Trophoblast cell (in vitro differentiated cells and primary cell): ENCODE measurements around the gene KLF6.

Experiments used
- DNase-seq, 2 donors: peaks; one replicate each; pipeline ENCODE4 v3.0.0-alpha.2; 2016
- H2AFZ ChIP-seq: 2 replicates; pipeline ENCODE4 v1.6.1; 2013; ENCODE audit warnings: low read length, moderate library complexity, mild to moderate bottlenecking; ENCODE audit not compliant: insufficient read depth, poor library complexity
- H2AK5ac ChIP-seq: 2 replicates; pipeline ENCODE4 v1.6.1; 2013; ENCODE audit warnings: mild to moderate bottlenecking, low read length
- H2BK120ac ChIP-seq: 2 replicates; pipeline ENCODE4 v1.6.1; 2013; ENCODE audit warnings: low read length, mild to moderate bottlenecking, moderate library complexity; ENCODE audit not compliant: insufficient read depth, poor library complexity
- H2BK12ac ChIP-seq: 2 replicates; pipeline ENCODE4 v1.6.1; 2013; ENCODE audit warnings: mild to moderate bottlenecking, low read length, moderate library complexity
- H2BK5ac ChIP-seq: 2 replicates; pipeline ENCODE4 v1.6.1; 2013; ENCODE audit warnings: low read length, low read depth, moderate library complexity, mild to moderate bottlenecking; ENCODE audit not compliant: poor library complexity
- H3K14ac ChIP-seq: 2 replicates; pipeline ENCODE4 v1.6.1; 2013; ENCODE audit warnings: mild to moderate bottlenecking, low read length
- H3K18ac ChIP-seq: 2 replicates; pipeline ENCODE4 v1.6.1; 2013; ENCODE audit warnings: mild to moderate bottlenecking, low read length
- H3K23ac ChIP-seq: 2 replicates; pipeline ENCODE4 v1.6.1; 2013; ENCODE audit warnings: low read length
- H3K27ac ChIP-seq: 2 replicates; pipeline ENCODE4 v1.5.1; 2013; ENCODE audit warnings: low read depth, mild to moderate bottlenecking, inconsistent platforms, low read length, moderate library complexity
- H3K27me3 ChIP-seq: 2 replicates; pipeline ENCODE4 v1.6.1; 2013; ENCODE audit warnings: inconsistent platforms, mild to moderate bottlenecking, low read length, moderate library complexity; ENCODE audit not compliant: insufficient read depth
- H3K36me3 ChIP-seq, 2 experiments: 1 replicate in 1 of 2; 2 replicates in 1 of 2; pipeline ENCODE4 v1.6.1; 2013; ENCODE audit warnings: low read length in 2 of 2, mild to moderate bottlenecking in 2 of 2, moderate library complexity in 1 of 2; ENCODE audit not compliant: insufficient read depth in 2 of 2, control insufficient read depth in 1 of 2
- H3K4ac ChIP-seq: 2 replicates; pipeline ENCODE4 v1.6.1; 2013; ENCODE audit warnings: low read depth, mild to moderate bottlenecking, low read length, moderate library complexity
- H3K4me1 ChIP-seq, 2 experiments: 1 replicate in 1 of 2; 2 replicates in 1 of 2; pipeline ENCODE4 v1.6.1; 2013; ENCODE audit warnings: low read length in 2 of 2, mild to moderate bottlenecking in 2 of 2, moderate library complexity in 1 of 2; ENCODE audit not compliant: insufficient read depth in 2 of 2, control insufficient read depth in 1 of 2
- H3K4me2 ChIP-seq: 2 replicates; pipeline ENCODE4 v1.6.1; 2013; ENCODE audit warnings: inconsistent platforms, mild to moderate bottlenecking, low read length, moderate library complexity
- H3K4me3 ChIP-seq: 2 replicates; pipeline ENCODE4 v1.5.1; 2013; ENCODE audit warnings: mild to moderate bottlenecking, low read depth, low read length, inconsistent platforms
- H3K79me1 ChIP-seq: one replicate; pipeline ENCODE4 v1.6.1; 2013; ENCODE audit warnings: low read length
- H3K79me2 ChIP-seq: 2 replicates; pipeline ENCODE4 v1.6.1; 2013; ENCODE audit warnings: low read length, mild to moderate bottlenecking; ENCODE audit not compliant: control insufficient read depth, insufficient read depth, poor library complexity
- H3K9ac ChIP-seq: 2 replicates; pipeline ENCODE4 v1.6.1; 2013; ENCODE audit warnings: mild to moderate bottlenecking, low read length
- H3K9me3 ChIP-seq: 2 replicates; pipeline ENCODE4 v1.6.1; 2013; ENCODE audit warnings: low read depth, mild to moderate bottlenecking, control low read depth, inconsistent platforms, low read length; ENCODE audit not compliant: insufficient read depth
- H4K12ac ChIP-seq: 2 replicates; pipeline ENCODE4 v1.6.1; 2013; ENCODE audit warnings: low read depth, mild to moderate bottlenecking, low read length, moderate library complexity
- H4K8ac ChIP-seq: 2 replicates; pipeline ENCODE4 v1.6.1; 2013; ENCODE audit warnings: low read depth, mild to moderate bottlenecking, low read length, moderate library complexity
- H4K91ac ChIP-seq: one replicate; pipeline ENCODE4 v1.6.1; 2013; ENCODE audit warnings: low read depth, mild to moderate bottlenecking, low read length, moderate library complexity
- WGBS: extraction: QIAGEN DNeasy Blood & Tissue Kit; methylation state at CpG from one replicate; pipeline ENCODE4 v1.1.7; 2013; ENCODE audit warnings: missing lambda C conversion rate; ENCODE audit not compliant: insufficient read length, insufficient coverage; ENCODE audit errors: extremely low coverage; 5-methylcytosine and 5-hydroxymethylcytosine counted together

The KLF6 gene

DNA sequence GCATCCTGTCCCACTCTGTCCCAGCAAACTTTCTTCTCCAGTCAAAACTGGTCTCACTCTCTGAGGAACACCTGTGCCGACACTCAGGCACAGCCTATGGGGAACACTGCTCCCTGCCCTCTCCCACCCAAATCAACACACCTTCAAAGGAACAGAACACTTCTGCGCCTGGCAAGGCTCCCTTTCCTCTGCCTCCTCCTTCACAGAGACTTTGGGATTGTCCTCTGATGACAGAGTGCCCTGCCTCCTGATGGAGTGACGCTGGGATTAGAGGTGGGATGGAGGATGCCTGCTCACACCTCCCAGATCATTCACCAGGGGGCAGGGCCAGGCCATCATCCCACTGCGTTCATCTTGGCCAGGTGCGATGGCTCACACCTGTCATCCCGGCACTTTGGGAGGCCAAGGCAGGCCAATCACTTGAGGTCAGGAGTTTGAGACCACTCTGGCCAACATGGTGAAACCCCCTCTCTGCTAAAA, 26.5 kb downstream of the KLF6 start:
- Histone ChIP-seq H3K27ac (no peak overlapping the region), H3K27me3 (no peaks in the 10 kb centered on the region), H3K9ac (no peak overlapping the region), H3K4ac (no peak overlapping the region), H3K18ac (no peak overlapping the region), H2AK5ac (peak overlapping the region; percentile 17), H4K8ac (no peak overlapping the region), H3K36me3 (no peaks in the 10 kb centered on the region), H3K4me3 (no peak overlapping the region), H3K14ac (peak overlapping the region; percentile 36), H3K4me2 (no peak overlapping the region), H3K23ac (no peak overlapping the region), H3K79me2 (no peaks in the 10 kb centered on the region), H3K4me1 (peaks cover 30 to 37% of the 10 kb centered on the region in 2 experiments), H2AFZ (no peak overlapping the region), H3K79me1 (peaks cover 35% of the 10 kb centered on the region), H4K91ac (peak overlapping the region; percentile 48), H2BK5ac (peak overlapping the region; percentile 35), H4K12ac (no peak overlapping the region), H2BK120ac (peak overlapping the region; percentile 54), H3K9me3 (no peaks in the 10 kb centered on the region), H2BK12ac (peak overlapping the region; percentile 67)
- no CpG with 5 or more reads among the region's 6 CpGs for WGBS
- no peak for DNase-seq

DNA sequence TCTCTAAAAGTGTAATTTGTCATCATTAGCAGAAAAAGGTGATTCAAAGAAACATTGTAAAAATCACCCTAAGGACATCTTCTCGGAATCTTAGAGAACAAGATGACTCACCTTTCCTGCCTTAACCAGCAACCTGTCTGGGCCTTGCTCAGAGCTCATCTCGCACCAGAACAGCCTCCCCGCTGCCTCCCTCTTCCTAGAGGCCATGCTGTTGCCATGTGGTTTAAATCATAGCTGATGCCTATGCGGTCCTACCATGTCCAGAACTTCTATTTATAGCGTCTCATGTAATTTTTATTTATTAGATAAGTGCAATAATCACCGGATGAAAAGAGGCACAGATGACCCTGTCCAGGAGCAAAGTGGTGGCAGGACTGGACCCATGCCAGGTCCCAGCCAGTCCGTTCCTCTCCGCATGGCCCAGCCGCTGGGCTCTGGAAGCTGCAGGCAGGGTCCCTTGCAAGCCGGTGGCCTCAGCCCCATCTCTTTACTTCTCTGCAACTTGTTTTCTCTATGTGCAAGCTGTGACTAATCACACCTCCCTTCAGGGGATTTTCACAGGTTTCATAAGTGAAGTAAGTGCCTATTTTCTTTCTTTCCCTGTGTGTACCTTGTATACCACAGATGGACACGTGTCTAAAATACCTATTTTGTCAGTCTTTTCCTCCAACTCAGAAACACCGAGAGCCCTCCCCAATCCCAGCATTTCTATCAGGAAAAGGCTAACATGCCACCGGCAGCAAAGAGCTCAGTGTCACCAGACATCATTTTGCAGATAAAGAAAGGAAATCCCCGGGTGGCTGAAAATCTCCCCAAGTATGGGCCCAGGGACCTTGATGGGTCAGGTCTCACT, 27.1 kb downstream of the KLF6 start:
- peak overlapping the region; percentile 85 for H2BK12ac ChIP-seq
- H2BK120ac ChIP-seq = peak overlapping the region; percentile 62
- H2BK5ac ChIP-seq = peak overlapping the region; percentile 35

DNA sequence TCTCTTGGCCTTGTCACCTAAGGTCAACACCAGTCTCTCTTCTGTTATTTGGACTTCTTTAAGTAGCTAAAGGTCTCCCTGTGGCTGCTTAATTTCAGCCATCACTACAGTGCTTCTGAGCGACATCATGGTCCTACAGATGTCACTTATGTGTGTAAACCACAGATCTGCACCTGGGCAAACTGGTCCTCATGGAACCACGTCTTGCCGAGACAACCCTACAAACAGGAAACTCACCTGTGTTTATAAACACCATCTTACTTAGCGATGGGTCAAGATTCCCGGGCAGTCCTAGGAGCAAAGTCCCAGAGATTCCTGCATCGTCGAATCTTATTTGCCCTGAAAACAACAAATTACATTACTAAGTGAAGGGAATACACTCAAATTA, 27.8 kb downstream of the KLF6 start:
- H3K79me2 ChIP-seq = no peaks in the 10 kb centered on the region
- H3K27me3 ChIP-seq = no peaks in the 10 kb centered on the region
- no peak overlapping the region for H4K91ac ChIP-seq
- no peak overlapping the region for H3K14ac ChIP-seq
- H3K9me3 ChIP-seq = no peaks in the 10 kb centered on the region
- no peaks in the 10 kb centered on the region for H3K36me3 ChIP-seq
- H4K8ac ChIP-seq = no peak overlapping the region
- peaks cover 29% of the 10 kb centered on the region for H3K79me1 ChIP-seq
- no peak overlapping the region for H3K9ac ChIP-seq
- DNase-seq = no peak
- peak overlapping the region; percentile 21 for H2AK5ac ChIP-seq
- H2BK120ac ChIP-seq = no peak overlapping the region
- H3K4me1 ChIP-seq = peaks cover 21 to 30% of the 10 kb centered on the region in 2 experiments
- H3K27ac ChIP-seq = peak overlapping the region; percentile 0
- peak overlapping the region; percentile 41 for H2BK12ac ChIP-seq
- no peak overlapping the region for H3K4me2 ChIP-seq
- no peak overlapping the region for H2AFZ ChIP-seq
- H2BK5ac ChIP-seq = peak overlapping the region; percentile 22
- no peak overlapping the region for H3K23ac ChIP-seq
- H3K18ac ChIP-seq = no peak overlapping the region
- H4K12ac ChIP-seq = no peak overlapping the region
- peak overlapping the region; percentile 3 for H3K4ac ChIP-seq
- H3K4me3 ChIP-seq = no peak overlapping the region
- WGBS = no CpG with 5 or more reads among the region's 7 CpGs

More for the DNA sequence above, 27.1 kb downstream of the KLF6 start:
- no peak overlapping the region for H3K23ac ChIP-seq
- H3K9ac ChIP-seq = no peak overlapping the region
- no peak overlapping the region for H4K12ac ChIP-seq
- peaks cover 30% of the 10 kb centered on the region for H3K79me1 ChIP-seq
- H4K91ac ChIP-seq = peak overlapping the region; percentile 65
- H3K14ac ChIP-seq = peak overlapping the region; percentile 36
- DNase-seq = peak; percentile 82 to 94
- peaks cover 24 to 31% of the 10 kb centered on the region in 2 experiments for H3K4me1 ChIP-seq
- no peak overlapping the region for H3K27ac ChIP-seq
- H3K79me2 ChIP-seq = no peaks in the 10 kb centered on the region
- no peak overlapping the region for H2AFZ ChIP-seq
- H3K9me3 ChIP-seq = no peaks in the 10 kb centered on the region
- H2AK5ac ChIP-seq = peak overlapping the region; percentile 17
- no peak overlapping the region for H3K4me3 ChIP-seq
- H3K27me3 ChIP-seq = no peaks in the 10 kb centered on the region
- H3K4ac ChIP-seq = no peak overlapping the region
- no peak overlapping the region for H3K18ac ChIP-seq
- no peak overlapping the region for H3K4me2 ChIP-seq
- no CpG with 5 or more reads among the region's 14 CpGs for WGBS
- no peaks in the 10 kb centered on the region for H3K36me3 ChIP-seq
- H4K8ac ChIP-seq = no peak overlapping the region

DNA sequence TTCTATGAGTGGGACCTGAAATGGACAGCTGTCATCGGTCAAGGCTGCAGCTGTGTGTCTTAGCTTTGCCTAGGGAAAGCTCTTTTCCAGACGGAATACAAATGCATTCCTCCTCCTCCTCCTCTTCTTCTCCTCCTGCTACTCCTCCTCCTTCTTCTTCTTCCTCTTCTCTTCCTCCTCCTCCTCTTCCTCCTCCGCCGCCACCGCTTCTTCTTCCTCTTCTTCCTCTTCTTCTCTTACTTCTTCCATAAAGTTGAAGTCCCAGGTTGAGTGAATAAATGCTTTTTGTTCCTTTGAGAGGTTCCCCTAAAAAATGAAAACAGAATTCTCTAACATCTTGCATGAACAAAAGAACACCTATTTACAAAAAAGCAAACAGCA, 28.7 kb downstream of the KLF6 start:
- Histone ChIP-seq H4K12ac (no peak overlapping the region), H2BK12ac (peak overlapping the region; percentile 68), H2AFZ (no peak overlapping the region), H3K4ac (no peak overlapping the region), H3K36me3 (no peaks in the 10 kb centered on the region), H3K4me1 (peaks cover 21 to 30% of the 10 kb centered on the region in 2 experiments), H3K23ac (no peak overlapping the region), H2AK5ac (peak overlapping the region; percentile 81), H2BK120ac (peak overlapping the region; percentile 16), H4K91ac (peak overlapping the region; percentile 54), H3K79me1 (peaks cover 29% of the 10 kb centered on the region), H3K27ac (peak overlapping the region; percentile 75), H4K8ac (no peak overlapping the region), H3K4me2 (no peak overlapping the region), H3K14ac (no peak overlapping the region), H3K18ac (peak overlapping the region; percentile 64), H3K79me2 (no peaks in the 10 kb centered on the region), H3K9me3 (no peaks in the 10 kb centered on the region), H3K27me3 (no peaks in the 10 kb centered on the region), H2BK5ac (peak overlapping the region; percentile 26), H3K4me3 (no peak overlapping the region), H3K9ac (no peak overlapping the region)
- no peak for DNase-seq
- 100% methylated on average over 3 of the region's 5 CpGs for WGBS
